Measurements from ENCODE around the gene MC3R.

DNA sequence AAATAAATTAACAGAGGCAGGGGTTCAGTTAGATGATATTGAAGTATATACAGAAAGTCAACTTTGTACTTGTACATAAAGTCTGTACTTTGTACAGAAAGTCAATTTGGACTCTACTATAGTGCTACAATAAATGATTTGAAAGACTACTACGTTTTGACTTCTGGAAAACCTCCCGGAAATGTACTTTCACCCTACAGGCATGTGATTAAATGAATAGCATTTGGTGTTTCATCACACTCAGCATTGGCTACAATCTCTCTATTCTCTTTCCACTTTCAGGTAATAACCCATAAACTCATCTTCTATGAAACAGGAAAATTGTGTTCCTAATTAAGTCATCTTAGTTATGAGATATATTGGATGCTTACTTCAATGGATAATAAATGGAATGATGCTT lies 25.6 kb upstream of the MC3R start:
- TF ChIP-seq, protein P1, sequence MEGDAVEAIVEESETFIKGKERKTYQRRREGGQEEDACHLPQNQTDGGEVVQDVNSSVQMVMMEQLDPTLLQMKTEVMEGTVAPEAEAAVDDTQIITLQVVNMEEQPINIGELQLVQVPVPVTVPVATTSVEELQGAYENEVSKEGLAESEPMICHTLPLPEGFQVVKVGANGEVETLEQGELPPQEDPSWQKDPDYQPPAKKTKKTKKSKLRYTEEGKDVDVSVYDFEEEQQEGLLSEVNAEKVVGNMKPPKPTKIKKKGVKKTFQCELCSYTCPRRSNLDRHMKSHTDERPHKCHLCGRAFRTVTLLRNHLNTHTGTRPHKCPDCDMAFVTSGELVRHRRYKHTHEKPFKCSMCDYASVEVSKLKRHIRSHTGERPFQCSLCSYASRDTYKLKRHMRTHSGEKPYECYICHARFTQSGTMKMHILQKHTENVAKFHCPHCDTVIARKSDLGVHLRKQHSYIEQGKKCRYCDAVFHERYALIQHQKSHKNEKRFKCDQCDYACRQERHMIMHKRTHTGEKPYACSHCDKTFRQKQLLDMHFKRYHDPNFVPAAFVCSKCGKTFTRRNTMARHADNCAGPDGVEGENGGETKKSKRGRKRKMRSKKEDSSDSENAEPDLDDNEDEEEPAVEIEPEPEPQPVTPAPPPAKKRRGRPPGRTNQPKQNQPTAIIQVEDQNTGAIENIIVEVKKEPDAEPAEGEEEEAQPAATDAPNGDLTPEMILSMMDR (IDR thresholded peaks at IDR 0.05; ENCODE audit: insufficient read depth, low read length, poor library complexity, severe bottlenecking): no peak
- TF ChIP-seq EZH2phosphoT487 (conservative IDR thresholded peaks at IDR 0.05; ENCODE audit: low read length): no peak

All from SU-DHL-6 (cell line).